Natural killer cell (primary cell): Measurements from ENCODE around the gene PSMD12. TPM values are rescaled to one million over a fixed set of nuclear protein-coding genes. Genes with fewer than 3 reads are reported as not detected.
"Not testable (repeated sequence)": the region's sequence is repeated elsewhere in the genome, so short reads cannot be mapped to it uniquely, and the experiment has no call there.

Experiments used
- ATAC-seq, 3 donors: fragments of 150-1000 bp in 2 of 3; fragments of 200-7000 bp in 1 of 3; cut with Tn5 transposase; 1 replicate in 1 of 3; 2 replicates in 2 of 3; pipeline ENCODE4 v1.10.0; 2021; ENCODE audit warnings: mild to moderate bottlenecking in 2 of 3, moderate library complexity in 2 of 3
- DNase-seq, 2 donors: peaks; one replicate each; pipeline versions ENCODE4 v3.0.0 to v3.0.0-alpha.2; 2013 to 2021; ENCODE audit warnings: mixed read lengths in 1 of 2
- H3K27ac ChIP-seq: one replicate; pipeline ENCODE4 v1.5.1; 2013; ENCODE audit warnings: mild to moderate bottlenecking, low read length
- H3K27me3 ChIP-seq: one replicate; pipeline ENCODE4 v1.6.1; 2013; ENCODE audit warnings: low read length; ENCODE audit not compliant: control insufficient read depth, insufficient read depth
- H3K36me3 ChIP-seq: one replicate; pipeline ENCODE4 v1.6.1; 2013; ENCODE audit warnings: low read length; ENCODE audit not compliant: control insufficient read depth, insufficient read depth
- H3K4me1 ChIP-seq: one replicate; pipeline ENCODE4 v1.6.1; 2013; ENCODE audit warnings: low read length; ENCODE audit not compliant: control insufficient read depth, insufficient read depth
- H3K4me3 ChIP-seq: one replicate; pipeline ENCODE4 v1.5.1; 2013; ENCODE audit warnings: low read length
- H3K9me3 ChIP-seq: one replicate; pipeline ENCODE4 v1.6.1; 2013; ENCODE audit warnings: low read length; ENCODE audit not compliant: control insufficient read depth, insufficient read depth
- H3K27ac Mint-ChIP-seq, 2 donors: one replicate each; pipeline ENCODE4 v1.8.0; 2022; ENCODE audit warnings: mild to moderate bottlenecking in 2 of 2, mixed read lengths in 2 of 2, moderate library complexity in 1 of 2
- H3K27me3 Mint-ChIP-seq, 2 donors: one replicate each; pipeline ENCODE4 v1.8.0; 2022; ENCODE audit warnings: low read depth in 2 of 2, mixed read lengths in 2 of 2
- H3K36me3 Mint-ChIP-seq: one replicate; pipeline ENCODE4 v1.8.0; 2022; ENCODE audit warnings: mixed read lengths
- H3K4me1 Mint-ChIP-seq, 2 donors: one replicate each; pipeline ENCODE4 v1.8.0; 2022; ENCODE audit warnings: mixed read lengths in 2 of 2
- H3K4me3 Mint-ChIP-seq: one replicate; pipeline ENCODE4 v1.8.0; 2022; ENCODE audit warnings: mild to moderate bottlenecking, moderate library complexity, mixed read lengths
- H3K9me3 Mint-ChIP-seq, 2 donors: one replicate each; pipeline ENCODE4 v1.8.0; 2022; ENCODE audit warnings: mixed read lengths in 2 of 2
- WGBS: methylation state at CpG from one replicate; pipeline ENCODE4 v1.1.7; 2013; ENCODE audit warnings: missing lambda C conversion rate; ENCODE audit not compliant: insufficient coverage; 5-methylcytosine and 5-hydroxymethylcytosine counted together
- intact Hi-C: fragments of 100-400 bp; cut with micrococcal nuclease; formaldehyde crosslinking; loops from one replicate; pipeline ENCODE4 v1.14.2; 2022
- total RNA-seq, 4 donors: library from RNA; stranded (reverse); fragments of 120-200 nt in 1 of 4; gene quantifications; one replicate each; pipeline versions ENCODE4 v1.2.3 to v1.2.4, GENCODE V29; 2013 to 2022
- TF ChIP-seq, protein P1 (sequence below): fragments of 200-600 bp; IDR thresholded peaks from one replicate; pipeline ENCODE4 v1.8.0; 2022; ENCODE audit warnings: antibody characterized with exemption

The PSMD12 gene
- total RNA-seq, 3 donors from 2014 or later (not counting 1 experiment from before 2014, with no cell fraction given) = 57.4 to 58.2 (median 58.0) TPM

DNA sequence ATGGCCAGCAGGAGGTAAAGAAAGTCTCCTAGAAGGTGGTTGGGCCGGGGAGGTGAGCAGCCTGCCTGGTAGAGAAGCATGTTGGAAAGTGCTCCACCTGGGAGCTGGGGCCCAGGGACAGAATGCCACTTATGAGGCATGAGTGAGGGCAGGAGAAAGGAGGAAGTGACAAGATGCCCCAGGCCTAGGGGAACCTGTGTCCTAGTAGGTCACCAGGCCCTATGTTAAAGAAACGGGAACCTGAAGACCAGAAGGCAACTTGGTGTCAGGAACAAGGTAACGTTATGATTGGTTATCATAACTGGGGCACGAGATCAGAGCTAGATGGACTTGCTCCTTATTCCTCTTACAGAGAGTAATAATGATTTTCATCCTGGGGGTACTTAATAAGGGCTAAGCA, 45.0 kb upstream of the PSMD12 start:
- intact Hi-C loops = no loop called here
- 83% methylated on average over 4 of the region's 4 CpGs for WGBS
- H3K36me3 Mint-ChIP-seq = no peaks in the 10 kb centered on the region
- H3K9me3 ChIP-seq = no peaks in the 10 kb centered on the region
- TF ChIP-seq, protein P1, sequence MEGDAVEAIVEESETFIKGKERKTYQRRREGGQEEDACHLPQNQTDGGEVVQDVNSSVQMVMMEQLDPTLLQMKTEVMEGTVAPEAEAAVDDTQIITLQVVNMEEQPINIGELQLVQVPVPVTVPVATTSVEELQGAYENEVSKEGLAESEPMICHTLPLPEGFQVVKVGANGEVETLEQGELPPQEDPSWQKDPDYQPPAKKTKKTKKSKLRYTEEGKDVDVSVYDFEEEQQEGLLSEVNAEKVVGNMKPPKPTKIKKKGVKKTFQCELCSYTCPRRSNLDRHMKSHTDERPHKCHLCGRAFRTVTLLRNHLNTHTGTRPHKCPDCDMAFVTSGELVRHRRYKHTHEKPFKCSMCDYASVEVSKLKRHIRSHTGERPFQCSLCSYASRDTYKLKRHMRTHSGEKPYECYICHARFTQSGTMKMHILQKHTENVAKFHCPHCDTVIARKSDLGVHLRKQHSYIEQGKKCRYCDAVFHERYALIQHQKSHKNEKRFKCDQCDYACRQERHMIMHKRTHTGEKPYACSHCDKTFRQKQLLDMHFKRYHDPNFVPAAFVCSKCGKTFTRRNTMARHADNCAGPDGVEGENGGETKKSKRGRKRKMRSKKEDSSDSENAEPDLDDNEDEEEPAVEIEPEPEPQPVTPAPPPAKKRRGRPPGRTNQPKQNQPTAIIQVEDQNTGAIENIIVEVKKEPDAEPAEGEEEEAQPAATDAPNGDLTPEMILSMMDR = no peak
- H3K36me3 ChIP-seq = no peaks in the 10 kb centered on the region
- H3K27me3 ChIP-seq = no peaks in the 10 kb centered on the region
- no peak for DNase-seq
- peaks cover 62 to 65% of the 10 kb centered on the region in 2 donors for H3K4me1 Mint-ChIP-seq
- no peak overlapping the region for H3K4me3 Mint-ChIP-seq
- H3K4me3 ChIP-seq = no peak overlapping the region
- peak overlapping the region; percentile 82 to 86 for H3K27ac Mint-ChIP-seq
- peaks cover 30% of the 10 kb centered on the region for H3K4me1 ChIP-seq
- no peak for ATAC-seq
- no peak overlapping the region for H3K27ac ChIP-seq
- H3K9me3 Mint-ChIP-seq = no peaks in the 10 kb centered on the region
- H3K27me3 Mint-ChIP-seq = no peaks in the 10 kb centered on the region

- H3K36me3 Mint-ChIP-seq, DNase-seq, ATAC-seq, H3K4me3 ChIP-seq, H3K27me3 Mint-ChIP-seq, intact Hi-C loops, H3K9me3 ChIP-seq, H3K9me3 Mint-ChIP-seq, H3K36me3 ChIP-seq, H3K27me3 ChIP-seq: not testable (repeated sequence)
- Mint-ChIP-seq H3K4me1 (peaks cover 68 to 71% of the 10 kb centered on the region in 2 donors), H3K4me3 (peak overlapping the region; percentile 85), H3K27ac (peak overlapping the region; percentile 93 to 95)
- Histone ChIP-seq H3K27ac (peak overlapping the region; percentile 83), H3K4me1 (peaks cover 40% of the 10 kb centered on the region)
- 77% methylated on average over 3 of the region's 3 CpGs for WGBS
These were observed 42.1 kb upstream of the PSMD12 start for GRCh38 chr17:67408455-67408830.

DNA sequence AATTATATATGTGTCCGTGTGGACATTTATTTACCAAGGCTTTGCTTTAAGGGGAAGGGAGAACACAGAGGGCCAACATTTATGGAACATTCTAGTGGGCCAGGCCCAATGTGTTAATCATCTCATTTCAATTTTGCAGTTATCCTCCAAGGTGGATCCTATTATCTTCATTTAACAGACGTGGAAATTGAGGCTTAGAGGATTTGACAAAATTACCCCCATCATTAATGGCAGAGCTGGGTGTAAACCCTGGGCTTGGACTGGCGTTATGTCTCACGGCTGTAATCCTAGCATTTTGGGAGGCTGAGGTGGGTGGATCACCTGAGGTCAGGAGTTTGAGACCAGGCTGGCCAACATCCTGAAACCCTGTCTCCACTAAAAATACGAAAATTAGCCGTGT, 37.1 kb upstream of the PSMD12 start:
- TF ChIP-seq, protein P1 = no peak
- 88% methylated on average over 4 of the region's 6 CpGs for WGBS
- Mint-ChIP-seq H3K4me1 (peaks cover 72 to 81% of the 10 kb centered on the region in 2 donors), H3K27ac (peak overlapping the region; percentile 93 to 97), H3K4me3 (no peak overlapping the region), H3K27me3 (no peaks in the 10 kb centered on the region), H3K36me3 (peaks cover 3% of the 10 kb centered on the region), H3K9me3 (no peaks in the 10 kb centered on the region)
- no peaks in the 10 kb centered on the region for H3K36me3 ChIP-seq
- peak overlapping the region; percentile 86 for H3K27ac ChIP-seq
- intact Hi-C loops = loop anchor here (2.0 kb wide), 2 partner anchors 19 to 31 kb away; no protein-coding TSS in a partner anchor
- DNase-seq = no peak
- peaks cover 64% of the 10 kb centered on the region for H3K4me1 ChIP-seq
- H3K9me3 ChIP-seq = no peaks in the 10 kb centered on the region
- no peaks in the 10 kb centered on the region for H3K27me3 ChIP-seq
- H3K4me3 ChIP-seq = no peak overlapping the region
- no peak for ATAC-seq

DNA sequence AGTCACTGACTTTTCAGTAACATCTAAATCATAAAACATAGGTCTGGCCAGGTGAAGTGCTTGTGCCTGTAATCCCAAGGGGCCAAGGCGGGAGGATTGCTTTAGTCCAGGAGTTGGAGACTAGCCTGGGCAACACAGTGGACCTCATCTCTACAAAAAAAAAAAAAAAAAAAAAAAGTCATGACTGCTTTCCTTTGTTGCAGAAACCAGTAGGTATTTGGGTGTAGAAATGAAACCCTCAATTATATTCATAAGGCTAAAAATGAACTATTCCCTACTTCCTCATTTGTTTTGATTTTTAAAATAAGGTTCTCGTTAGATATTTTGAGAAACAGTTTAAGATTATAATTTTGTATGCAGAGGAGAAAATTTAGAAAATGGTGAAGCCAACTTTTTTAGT, 36.7 kb upstream of the PSMD12 start:
- Mint-ChIP-seq H3K36me3 (peaks cover 7% of the 10 kb centered on the region), H3K27ac (peak overlapping the region; percentile 93 to 97), H3K4me3 (peak overlapping the region; percentile 75), H3K4me1 (peaks cover 72 to 84% of the 10 kb centered on the region in 2 donors), H3K27me3 (no peaks in the 10 kb centered on the region), H3K9me3 (no peaks in the 10 kb centered on the region)
- no peaks in the 10 kb centered on the region for H3K27me3 ChIP-seq
- H3K9me3 ChIP-seq = no peaks in the 10 kb centered on the region
- H3K4me3 ChIP-seq = no peak overlapping the region
- H3K4me1 ChIP-seq = peaks cover 60% of the 10 kb centered on the region
- no peaks in the 10 kb centered on the region for H3K36me3 ChIP-seq
- no CpG with 5 or more reads among the region's 2 CpGs for WGBS
- DNase-seq = no peak
- intact Hi-C loops = loop anchor here (2.0 kb wide), 2 partner anchors 20 to 32 kb away; no protein-coding TSS in a partner anchor
- ATAC-seq = no peak
- TF ChIP-seq, protein P1 = no peak
- peak overlapping the region; percentile 86 for H3K27ac ChIP-seq
